Measurements from ENCODE around the gene LUC7L3.

DNA sequence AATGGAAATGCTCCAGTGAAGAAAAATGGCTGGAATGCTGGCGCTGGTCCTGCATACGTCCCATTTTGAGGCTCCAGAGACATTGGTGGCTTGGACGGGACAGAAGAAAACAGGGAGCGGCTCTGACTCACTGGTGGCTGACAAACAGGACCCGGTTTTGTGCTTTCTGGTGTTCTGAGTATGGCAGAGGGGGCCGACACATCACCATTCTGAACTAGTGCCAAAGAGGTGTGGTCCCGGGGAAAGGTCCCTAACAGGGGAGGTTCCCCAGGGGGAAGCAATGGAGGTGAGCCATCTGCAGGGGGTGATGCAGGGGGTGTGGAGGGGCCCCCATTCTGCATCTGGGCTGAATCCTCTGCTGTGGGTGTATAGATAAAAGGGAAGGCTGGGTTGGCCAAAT lies 20.0 kb upstream of the LUC7L3 start:
- TF ChIP-seq, protein P1, sequence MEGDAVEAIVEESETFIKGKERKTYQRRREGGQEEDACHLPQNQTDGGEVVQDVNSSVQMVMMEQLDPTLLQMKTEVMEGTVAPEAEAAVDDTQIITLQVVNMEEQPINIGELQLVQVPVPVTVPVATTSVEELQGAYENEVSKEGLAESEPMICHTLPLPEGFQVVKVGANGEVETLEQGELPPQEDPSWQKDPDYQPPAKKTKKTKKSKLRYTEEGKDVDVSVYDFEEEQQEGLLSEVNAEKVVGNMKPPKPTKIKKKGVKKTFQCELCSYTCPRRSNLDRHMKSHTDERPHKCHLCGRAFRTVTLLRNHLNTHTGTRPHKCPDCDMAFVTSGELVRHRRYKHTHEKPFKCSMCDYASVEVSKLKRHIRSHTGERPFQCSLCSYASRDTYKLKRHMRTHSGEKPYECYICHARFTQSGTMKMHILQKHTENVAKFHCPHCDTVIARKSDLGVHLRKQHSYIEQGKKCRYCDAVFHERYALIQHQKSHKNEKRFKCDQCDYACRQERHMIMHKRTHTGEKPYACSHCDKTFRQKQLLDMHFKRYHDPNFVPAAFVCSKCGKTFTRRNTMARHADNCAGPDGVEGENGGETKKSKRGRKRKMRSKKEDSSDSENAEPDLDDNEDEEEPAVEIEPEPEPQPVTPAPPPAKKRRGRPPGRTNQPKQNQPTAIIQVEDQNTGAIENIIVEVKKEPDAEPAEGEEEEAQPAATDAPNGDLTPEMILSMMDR (IDR thresholded peaks at IDR 0.05), result no peak
- TF ChIP-seq ZFX (IDR thresholded peaks at IDR 0.05; ENCODE audit: borderline replicate concordance), result no peak
